GM12878 (cell line): ENCODE measurements around the gene DDX21. TPM values are rescaled to one million over a fixed set of nuclear protein-coding genes. Genes with fewer than 3 reads are reported as not detected.

Source experiments
- BCL11A ChIP-seq: IDR thresholded peaks from 2 replicates; pipeline ENCODE4 v1.6.1; 2011; ENCODE audit warnings: low read depth, low read length
- CBX5 ChIP-seq: sonication (generic); IDR thresholded peaks from 2 replicates; pipeline ENCODE4 v1.6.1; 2016; ENCODE audit warnings: low read depth, moderate library complexity, mild to moderate bottlenecking, inconsistent platforms
- E4F1 ChIP-seq: fragments of 450-650 bp; IDR thresholded peaks from 2 replicates; pipeline ENCODE4 v1.6.1; 2018; ENCODE audit warnings: borderline replicate concordance, mild to moderate bottlenecking; ENCODE audit not compliant: partially characterized antibody
- ELK1 ChIP-seq: IDR thresholded peaks from 2 replicates; pipeline ENCODE4 v1.6.1; 2012; ENCODE audit warnings: low read depth, low read length, improper control_type of control experiment
- IKZF1 ChIP-seq: fragments of 450-650 bp; conservative IDR thresholded peaks from 2 replicates; pipeline ENCODE4 v1.6.1; 2017; ENCODE audit warnings: antibody characterized with exemption, mild to moderate bottlenecking
- JUND ChIP-seq: IDR thresholded peaks from 2 replicates; pipeline ENCODE4 v1.6.1; 2012; ENCODE audit warnings: low read depth, mild to moderate bottlenecking, low read length, improper control_type of control experiment, moderate library complexity
- MTA2 ChIP-seq: fragments of 450-650 bp; IDR thresholded peaks from 2 replicates; pipeline ENCODE4 v1.6.1; 2016; ENCODE audit warnings: low read depth, mild to moderate bottlenecking, moderate library complexity
- MYC ChIP-seq: IDR thresholded peaks from 2 replicates; pipeline ENCODE4 v1.6.1; 2011; ENCODE audit warnings: mild to moderate bottlenecking, low read length, moderate library complexity, inconsistent platforms; ENCODE audit not compliant: insufficient read depth, insufficient replicate concordance, insufficient read length, severe bottlenecking
- PRDM15 ChIP-seq: fragments of 450-650 bp; formaldehyde crosslinking; IDR thresholded peaks from 2 replicates; pipeline ENCODE4 v1.4.0; 2020; ENCODE audit warnings: mild to moderate bottlenecking, moderate library complexity
- SKIL ChIP-seq: fragments of 450-650 bp; IDR thresholded peaks from 2 replicates; pipeline ENCODE4 v1.6.1; 2017; ENCODE audit warnings: mild to moderate bottlenecking, low read depth, inconsistent platforms; ENCODE audit not compliant: poor library complexity, severe bottlenecking
- SMAD5 ChIP-seq: IDR thresholded peaks from 2 replicates; pipeline ENCODE4 v1.6.1; 2016; ENCODE audit warnings: antibody characterized with exemption, low read depth
- SREBF2 ChIP-seq: IDR thresholded peaks from 2 replicates; pipeline ENCODE4 v1.6.1; 2012; ENCODE audit warnings: mild to moderate bottlenecking, low read length
- ZBTB40 ChIP-seq: fragments of 450-650 bp; IDR thresholded peaks from 2 replicates; pipeline ENCODE4 v1.6.1; 2016; ENCODE audit warnings: mild to moderate bottlenecking, moderate library complexity, borderline replicate concordance
- polyA plus RNA-seq, 11 experiments: library from polyadenylated mRNA; depleted of rRNA in 4 of 11; unstranded in 6 of 11; stranded (reverse) in 5 of 11; fragments of >200 nt; fragmentation: Nextera tagmentation in 4 of 11; fragmentation: Illumina TruSeq in 1 of 11; extraction: Ambion mirVana in 4 of 11; extraction: Trizol in 1 of 11; gene quantifications; 1 replicate in 1 of 11; 2 replicates in 10 of 11; pipeline versions ENCODE4 v1.2.1 to v1.2.3, GENCODE V29; 2011 to 2016; ENCODE audit warnings: inconsistent platforms in 2 of 11, missing spikeins in 2 of 11, low read depth in 1 of 11
- total RNA-seq, 4 experiments: library from RNA; depleted of rRNA in 3 of 4; stranded (reverse); fragments of >200 nt in 3 of 4; fragmentation: Illumina TruSeq in 1 of 4; extraction: Trizol in 1 of 4; gene quantifications; 2 replicates each; pipeline versions ENCODE4 v1.2.1 to v1.2.3, GENCODE V29; 2013 to 2021

Gene DDX21
- total and polyA plus RNA-seq, 10 of the 15 experiments (the other 5 are each of a cell fraction or from before 2014, with no cell fraction given) = 41.1 to 182 (median 116) TPM

- TF ChIP-seq PRDM15 (CRISPR knock-in tag) = no peak
- TF ChIP-seq MTA2 = no peak
- TF ChIP-seq IKZF1 = peak; percentile 90
- 0 out of 2 replicates have a peak, but pooled peaks have one; percentile 18 for TF ChIP-seq BCL11A
- no peak for TF ChIP-seq MYC
- TF ChIP-seq ZBTB40 = no peak; the same call in 1 of the 2 replicates
- TF ChIP-seq SMAD5 = peak; percentile 53; the same call in 1 of the 2 replicates
- TF ChIP-seq ELK1 = no peak
- no peak for TF ChIP-seq SREBF2
- TF ChIP-seq E4F1 = peak; percentile 99
- TF ChIP-seq CBX5 = 0 out of 2 replicates have a peak, but pooled peaks have one; percentile 14
- peak; percentile 10 for TF ChIP-seq SKIL
- TF ChIP-seq JUND = no peak
These were observed 32.8 kb downstream of the DDX21 start, which contains the start of gene KIFBP (continued) for GRCh38 chr10:68988530-68989316.
